GM23338 (cell line): ENCODE data around the gene RFC1.

Experiments
- CTCF ChIP-seq, 2 experiments: fragments of 200-600 bp in 1 of 2; sonication (generic) in 1 of 2; conservative IDR thresholded peaks; 2 replicates each; pipeline versions ENCODE4 v1.5.1 to v1.6.1; 2016 to 2017; ENCODE audit warnings: antibody characterized with exemption in 2 of 2, low read depth in 2 of 2, mild to moderate bottlenecking in 2 of 2, moderate library complexity in 1 of 2
- EZH2phosphoT487 ChIP-seq: fragments of 200-600 bp; sonication (generic); IDR thresholded peaks from one replicate; pipeline ENCODE4 v1.8.1; 2018; ENCODE audit warnings: antibody characterized with exemption; ENCODE audit not compliant: unreplicated experiment
- JUNB ChIP-seq: IDR thresholded peaks from one replicate; pipeline ENCODE4 v1.6.1; 2016; ENCODE audit warnings: antibody characterized with exemption; ENCODE audit not compliant: unreplicated experiment

DNA sequence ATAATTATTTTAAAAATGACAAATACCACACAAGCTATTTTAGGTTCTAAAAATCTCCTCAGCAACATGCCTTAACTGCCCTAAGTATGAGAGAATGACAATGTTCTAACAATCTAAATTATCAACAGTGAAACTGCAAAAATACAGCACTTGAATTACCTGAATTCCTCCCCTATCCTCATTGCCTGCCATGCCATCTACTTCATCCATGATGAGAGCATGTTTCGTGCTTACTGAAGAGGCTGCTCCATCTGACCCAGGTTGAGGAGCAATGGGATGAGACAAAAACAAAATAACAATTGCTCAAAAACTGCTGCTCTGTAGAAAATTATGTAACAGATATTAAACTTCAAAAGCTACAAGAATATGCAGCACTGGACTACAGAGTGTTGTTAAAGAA, 63.3 kb downstream of the RFC1 start:
- no peak for TF ChIP-seq CTCF (conservative IDR thresholded peaks at IDR 0.05; ENCODE audit: low read depth in 2 of 2)
- no peak for TF ChIP-seq JUNB
- TF ChIP-seq EZH2phosphoT487, result no peak
